Loucy (cell line): ENCODE data around the gene ZNF432.
"Not testable (repeated sequence)": the region's sequence is repeated elsewhere in the genome, so short reads cannot be mapped to it uniquely, and the experiment has no call there.

Source experiments
- H2AFZ ChIP-seq: fragments of 200-600 bp; sonication (generic); 2 replicates; pipeline ENCODE4 v1.6.0; 2016; ENCODE audit warnings: antibody characterized with exemption, mild to moderate bottlenecking, low read length, moderate library complexity
- H3F3A ChIP-seq: fragments of 200-600 bp; 2 replicates; pipeline ENCODE4 v1.6.0; 2016; ENCODE audit warnings: antibody characterized with exemption, low read depth, mild to moderate bottlenecking
- H3K27me3 ChIP-seq: fragments of 200-600 bp; sonication (generic); 2 replicates; pipeline ENCODE4 v1.6.1; 2014; ENCODE audit warnings: low read length, mild to moderate bottlenecking; ENCODE audit not compliant: insufficient read depth, poor library complexity, severe bottlenecking
- H3K36me3 ChIP-seq: fragments of 200-600 bp; sonication (generic); 2 replicates; pipeline ENCODE4 v1.6.1; 2016; ENCODE audit warnings: low read length; ENCODE audit not compliant: insufficient read depth
- H3K4me1 ChIP-seq: fragments of 200-600 bp; sonication (generic); 2 replicates; pipeline ENCODE4 v1.5.1; 2014; ENCODE audit warnings: low read length, mild to moderate bottlenecking; ENCODE audit not compliant: insufficient read depth, poor library complexity, severe bottlenecking
- H3K4me2 ChIP-seq: fragments of 200-600 bp; sonication (generic); 2 replicates; pipeline ENCODE4 v1.6.0; 2014; ENCODE audit warnings: antibody characterized with exemption, low read length, low read depth, mild to moderate bottlenecking; ENCODE audit not compliant: poor library complexity, severe bottlenecking
- H3K4me3 ChIP-seq: fragments of 200-600 bp; sonication (generic); 2 replicates; pipeline ENCODE4 v1.5.1; 2014; ENCODE audit warnings: low read length, mild to moderate bottlenecking, mixed read lengths; ENCODE audit not compliant: poor library complexity, severe bottlenecking
- H3K79me2 ChIP-seq: fragments of 200-600 bp; sonication (generic); 2 replicates; pipeline ENCODE4 v1.6.1; 2014; ENCODE audit warnings: low read length; ENCODE audit not compliant: insufficient read depth
- H3K9ac ChIP-seq: fragments of 200-600 bp; sonication (generic); 2 replicates; pipeline ENCODE4 v1.6.0; 2014; ENCODE audit warnings: mild to moderate bottlenecking, low read depth, low read length, moderate library complexity; ENCODE audit not compliant: poor library complexity, severe bottlenecking
- H3K9me2 ChIP-seq: fragments of 200-600 bp; sonication (generic); replicated peaks from 2 replicates; pipeline ENCODE4 v1.6.1; 2016; ENCODE audit warnings: low read depth, low read length, mixed read lengths
- H3K9me3 ChIP-seq: fragments of 200-600 bp; sonication (generic); 2 replicates; pipeline ENCODE4 v1.6.1; 2014; ENCODE audit warnings: mild to moderate bottlenecking, antibody characterized with exemption, low read length, low read depth; ENCODE audit not compliant: insufficient read depth
- H4K20me1 ChIP-seq: fragments of 200-600 bp; sonication (generic); 2 replicates; pipeline ENCODE4 v1.6.0; 2014; ENCODE audit warnings: antibody characterized with exemption, low read length, mild to moderate bottlenecking; ENCODE audit not compliant: insufficient read depth, poor library complexity, severe bottlenecking
- CTCF ChIP-seq: fragments of 200-600 bp; sonication (generic); conservative IDR thresholded peaks from 2 replicates; pipeline ENCODE4 v1.5.1; 2014; ENCODE audit warnings: mild to moderate bottlenecking, antibody characterized with exemption, low read length
- EZH2phosphoT487 ChIP-seq: fragments of 200-600 bp; IDR thresholded peaks from 2 replicates; pipeline ENCODE4 v1.6.1; 2018; ENCODE audit warnings: antibody characterized with exemption, mild to moderate bottlenecking, moderate library complexity, borderline replicate concordance

The ZNF432 gene

DNA sequence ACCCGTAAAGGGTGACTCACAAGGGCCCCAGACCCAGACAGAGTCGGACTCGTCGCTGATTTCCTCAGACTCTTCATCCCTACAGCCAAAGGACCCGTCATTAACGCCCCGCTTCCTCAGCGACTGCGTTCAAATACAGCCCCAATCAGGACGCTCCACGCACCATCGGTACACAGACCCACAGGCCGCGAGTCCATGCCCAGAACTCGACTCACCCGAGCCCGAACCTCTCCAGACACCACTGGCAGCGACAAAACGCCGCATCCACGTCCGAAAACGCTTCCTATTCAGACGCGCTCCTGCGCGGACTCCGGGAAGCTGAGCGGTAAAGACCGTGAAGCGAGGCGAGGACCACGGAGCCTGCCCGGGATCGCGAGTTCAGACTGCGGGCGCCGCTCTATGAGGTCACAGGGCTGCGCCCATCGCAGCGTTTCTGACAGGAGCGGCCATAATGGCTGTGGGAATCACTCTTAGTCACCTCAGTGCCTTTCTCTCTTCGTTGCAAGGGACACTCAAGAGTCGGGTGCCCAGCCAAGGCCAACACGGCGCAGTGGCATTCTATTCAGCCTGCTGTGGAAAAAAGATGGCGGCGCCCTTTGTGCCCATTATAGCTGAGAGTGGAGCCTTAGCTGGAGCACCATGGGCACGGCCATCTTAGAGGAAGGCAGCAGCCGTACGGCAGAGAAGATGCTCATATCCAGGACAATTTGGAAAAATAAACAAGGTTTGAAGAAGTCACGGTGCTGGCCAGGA, 20.4 kb downstream of the ZNF432 start, which contains the start of gene ZNF614:
Gene ZNF614 (minus strand): TSS at position 353 of the 753 bp plus-strand sequence. CDS start 2,634 bp downstream, outside the sequence.
- H2AFZ ChIP-seq = peak within 1 kb of the TSS; percentile 100
- H3K9ac ChIP-seq = peak within 1 kb of the TSS; percentile 91
- H3K27me3 ChIP-seq = no peaks in the 10 kb centered on the region
- peaks cover 23% of the 10 kb centered on the region for H3K36me3 ChIP-seq
- peak within 1 kb of the TSS; percentile 98 for H3K4me3 ChIP-seq
- no peaks in the 10 kb centered on the region for H4K20me1 ChIP-seq
- peak within 1 kb of the TSS; percentile 89 for H3K4me2 ChIP-seq
- TF ChIP-seq EZH2phosphoT487 (no peak), CTCF (no peak)
- H3K4me1 ChIP-seq = peaks cover 14% of the 10 kb centered on the region
- H3K79me2 ChIP-seq = peaks cover 39% of the 10 kb centered on the region
- no peaks in the 10 kb centered on the region for H3K9me2 ChIP-seq
- peaks cover 6% of the 10 kb centered on the region; the same call in 1 of the 2 replicates for H3K9me3 ChIP-seq
- no peaks in the 10 kb centered on the region; the same call in 1 of the 2 replicates for H3F3A ChIP-seq

GRCh38 chr19:52026255-52026990, 22.2 kb downstream of the ZNF432 start:
- Histone ChIP-seq H3K36me3 (peaks cover 34% of the 10 kb centered on the region), H3K4me3 (peak overlapping the region; percentile 98), H3K9ac (peak overlapping the region; percentile 91), H3K4me2 (peak overlapping the region; percentile 89), H3K4me1 (peaks cover 14% of the 10 kb centered on the region), H3K79me2 (peaks cover 43% of the 10 kb centered on the region)
- H3K9me3 ChIP-seq, H2AFZ ChIP-seq, H4K20me1 ChIP-seq, H3F3A ChIP-seq, H3K9me2 ChIP-seq, H3K27me3 ChIP-seq: not testable (repeated sequence)

- not testable (repeated sequence) for H3K27me3 ChIP-seq, H3F3A ChIP-seq, H3K9ac ChIP-seq, H2AFZ ChIP-seq, H4K20me1 ChIP-seq, H3K9me3 ChIP-seq, H3K4me3 ChIP-seq, H3K9me2 ChIP-seq, H3K4me2 ChIP-seq
- Histone ChIP-seq H3K4me1 (peaks cover 22% of the 10 kb centered on the region), H3K36me3 (peaks cover 41% of the 10 kb centered on the region), H3K79me2 (peaks cover 57% of the 10 kb centered on the region)
These were observed 24.2 kb downstream of the ZNF432 start for GRCh38 chr19:52024478-52024877.

GRCh38 chr19:52022193-52022592, 26.4 kb downstream of the ZNF432 start:
- Histone ChIP-seq H3K4me3 (no peak overlapping the region), H3K4me1 (peaks cover 12% of the 10 kb centered on the region), H3K9ac (no peak overlapping the region), H3K79me2 (peaks cover 54% of the 10 kb centered on the region), H3K36me3 (peaks cover 55% of the 10 kb centered on the region), H4K20me1 (no peaks in the 10 kb centered on the region), H3K9me3 (0 out of 2 replicates have a peak, but pooled peaks cover under 1% of the 10 kb centered on the region), H3K9me2 (no peaks in the 10 kb centered on the region), H3F3A (no peaks in the 10 kb centered on the region), H3K4me2 (peak overlapping the region; percentile 21), H2AFZ (no peak overlapping the region), H3K27me3 (no peaks in the 10 kb centered on the region)
- TF ChIP-seq EZH2phosphoT487 = no peak
- TF ChIP-seq CTCF = no peak
